Esophagus squamous epithelium (tissue), 4 donors: ENCODE measurements around the gene HOXA11.

Experiments
- POLR2A ChIP-seq, 4 donors: fragments of 450-650 bp; IDR thresholded peaks; one replicate each; pipeline ENCODE4 v1.6.1; 2017; ENCODE audit warnings: antibody characterized with exemption in 4 of 4, mild to moderate bottlenecking in 4 of 4, moderate library complexity in 3 of 4
- TF ChIP-seq, protein P1 (sequence below), 6 experiments: fragments of 450-650 bp in 4 of 6; fragments of 200-600 bp in 2 of 6; sonication (generic) in 2 of 6; IDR thresholded peaks; one replicate each; pipeline ENCODE4 v1.5.1; 2016 to 2019; ENCODE audit warnings: antibody characterized with exemption in 6 of 6, mild to moderate bottlenecking in 4 of 6, moderate library complexity in 4 of 6

GRCh38 chr7:27220440-27220955, 35.5 kb upstream of the HOXA11 start:
- TF ChIP-seq, protein P1, sequence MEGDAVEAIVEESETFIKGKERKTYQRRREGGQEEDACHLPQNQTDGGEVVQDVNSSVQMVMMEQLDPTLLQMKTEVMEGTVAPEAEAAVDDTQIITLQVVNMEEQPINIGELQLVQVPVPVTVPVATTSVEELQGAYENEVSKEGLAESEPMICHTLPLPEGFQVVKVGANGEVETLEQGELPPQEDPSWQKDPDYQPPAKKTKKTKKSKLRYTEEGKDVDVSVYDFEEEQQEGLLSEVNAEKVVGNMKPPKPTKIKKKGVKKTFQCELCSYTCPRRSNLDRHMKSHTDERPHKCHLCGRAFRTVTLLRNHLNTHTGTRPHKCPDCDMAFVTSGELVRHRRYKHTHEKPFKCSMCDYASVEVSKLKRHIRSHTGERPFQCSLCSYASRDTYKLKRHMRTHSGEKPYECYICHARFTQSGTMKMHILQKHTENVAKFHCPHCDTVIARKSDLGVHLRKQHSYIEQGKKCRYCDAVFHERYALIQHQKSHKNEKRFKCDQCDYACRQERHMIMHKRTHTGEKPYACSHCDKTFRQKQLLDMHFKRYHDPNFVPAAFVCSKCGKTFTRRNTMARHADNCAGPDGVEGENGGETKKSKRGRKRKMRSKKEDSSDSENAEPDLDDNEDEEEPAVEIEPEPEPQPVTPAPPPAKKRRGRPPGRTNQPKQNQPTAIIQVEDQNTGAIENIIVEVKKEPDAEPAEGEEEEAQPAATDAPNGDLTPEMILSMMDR (IDR thresholded peaks at IDR 0.05) = no peak
- TF ChIP-seq POLR2A (IDR thresholded peaks at IDR 0.05) = no peak
